C4-2B (cell line): ENCODE data around the gene NRG2.

Experiments
- H3K27ac ChIP-seq: fragments of 450-650 bp; 2 replicates; pipeline ENCODE4 v1.5.1; 2017
- CTCF ChIP-seq: fragments of 450-650 bp; conservative IDR thresholded peaks from 2 replicates; pipeline ENCODE4 v1.5.1; 2017; ENCODE audit warnings: mild to moderate bottlenecking
- ZFX ChIP-seq: fragments of 450-650 bp; IDR thresholded peaks from 2 replicates; pipeline ENCODE4 v1.6.1; 2017

NRG2 gene

GRCh38 chr5:139901251-139901575 lies 141.9 kb downstream of the NRG2 start:
- H3K27ac ChIP-seq: no peak overlapping the region
- TF ChIP-seq ZFX (no peak), CTCF (no peak)

- no peak overlapping the region for H3K27ac ChIP-seq
- TF ChIP-seq CTCF: no peak
- no peak for TF ChIP-seq ZFX
These were observed 142.4 kb downstream of the NRG2 start for GRCh38 chr5:139900546-139901250.

- no peak overlapping the region for H3K27ac ChIP-seq
- TF ChIP-seq CTCF (no peak), ZFX (no peak)
These were observed 144.1 kb downstream of the NRG2 start for GRCh38 chr5:139898981-139899380.

- no peak for TF ChIP-seq CTCF
- TF ChIP-seq ZFX: no peak
- H3K27ac ChIP-seq: no peak overlapping the region
These were observed 145.1 kb downstream of the NRG2 start for GRCh38 chr5:139897982-139898381.

- no peak overlapping the region for H3K27ac ChIP-seq
- TF ChIP-seq ZFX (no peak), CTCF (no peak)
These were observed 145.8 kb downstream of the NRG2 start for GRCh38 chr5:139897342-139897741.

- no peak overlapping the region for H3K27ac ChIP-seq
- TF ChIP-seq CTCF (no peak), ZFX (no peak)
These were observed 146.4 kb downstream of the NRG2 start for GRCh38 chr5:139896718-139897117.

- H3K27ac ChIP-seq: no peak overlapping the region
- TF ChIP-seq CTCF (no peak), ZFX (no peak)
These were observed 147.5 kb downstream of the NRG2 start for GRCh38 chr5:139895647-139896046.
